ENCODE results near the gene SBDS. TPM values are rescaled to one million over a fixed set of nuclear protein-coding genes. Genes with fewer than 3 reads are reported as not detected.
"Not testable (repeated sequence)": the region's sequence is repeated elsewhere in the genome, so short reads cannot be mapped to it uniquely, and the experiment has no call there.

SBDS gene
- total RNA-seq, 4 donors from 2014 or later: 32.4 to 123 (median 95.8) TPM

DNA sequence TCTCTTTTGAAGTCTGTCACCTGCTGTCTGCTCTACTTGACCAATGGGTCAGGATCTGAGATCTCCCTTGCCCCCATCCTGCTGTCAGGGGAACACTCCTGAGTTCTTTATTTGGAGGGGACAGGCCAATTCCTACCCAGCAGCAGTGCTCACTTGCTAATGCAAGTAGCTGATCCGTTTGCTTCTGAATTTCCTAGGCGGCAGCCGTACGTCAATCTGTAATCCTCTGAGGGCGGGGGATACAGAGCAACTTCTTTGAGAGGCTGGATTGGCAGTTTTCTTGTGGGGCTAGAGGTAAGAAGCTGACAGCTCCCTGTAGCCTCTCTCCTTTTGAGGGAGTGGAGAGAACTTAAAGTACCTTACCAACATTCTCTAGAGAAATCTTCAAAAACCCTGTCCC is 37.9 kb upstream of the SBDS start:
- in situ Hi-C loops (cut with MboI; ENCODE audit: low pct_ligation_motif_present in 1 of 4, low pct_unique_long_range_greater_than_20kb in 1 of 4, low sequenced_read_pairs in 3 of 4): loop anchor here in 1 of 4 donors (25.0 kb wide), 1 partner anchor 279 kb away; no protein-coding TSS in a partner anchor
- intact Hi-C loops (cut with DNase I; ENCODE audit: low total_unique reads): no loop called here
- 98 to 100% methylated on average over 1 to 5 of the region's 5 CpGs for WGBS, 2 donors (ENCODE audit: low coverage in 1 of 2)
- H3K27me3 ChIP-seq: no peaks in the 10 kb centered on the region
- no peaks in the 10 kb centered on the region for H3K9me3 ChIP-seq
- no peak for DNase-seq
- no peak overlapping the region for H3K4me3 ChIP-seq
- no peak overlapping the region for H3K27ac ChIP-seq
- TF ChIP-seq EP300 (IDR thresholded peaks at IDR 0.05; ENCODE audit: low read depth) (no peak), POLR2A (IDR thresholded peaks at IDR 0.05) (no peak)
- no peaks in the 10 kb centered on the region for H3K4me1 ChIP-seq
- H3K36me3 ChIP-seq: peaks cover 0 to 9% (median 3%) of the 10 kb centered on the region in 4 donors

DNA sequence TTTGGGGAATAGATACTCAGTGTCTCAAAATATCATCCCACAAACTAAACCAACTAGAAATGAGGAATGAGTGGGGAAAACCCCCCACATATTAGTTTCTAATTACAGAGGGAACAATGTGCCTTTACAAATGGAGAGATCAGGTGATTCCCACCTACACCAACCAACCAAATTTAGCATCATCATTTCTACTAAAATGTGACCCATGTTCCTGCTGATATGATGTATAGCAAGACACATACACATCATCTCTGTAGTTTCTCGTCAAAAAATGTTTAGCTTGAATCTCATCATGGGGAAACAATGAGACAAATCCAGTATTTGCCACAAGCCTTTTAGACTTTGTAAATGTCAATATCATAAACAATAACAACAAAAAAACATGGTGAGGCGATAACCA is 36.3 kb upstream of the SBDS start:
- H3K9me3 ChIP-seq; H3K27me3 ChIP-seq; H3K27ac ChIP-seq; intact Hi-C loops (cut with DNase I; ENCODE audit: low total_unique reads); DNase-seq; H3K4me1 ChIP-seq; H3K36me3 ChIP-seq; H3K4me3 ChIP-seq: not testable (repeated sequence)
- in situ Hi-C loops (cut with MboI; ENCODE audit: low pct_ligation_motif_present in 1 of 4, low pct_unique_long_range_greater_than_20kb in 1 of 4, low sequenced_read_pairs in 3 of 4): loop anchor here in 1 of 4 donors (25.0 kb wide), 1 partner anchor 281 kb away; no protein-coding TSS in a partner anchor
- 80% methylated on average over 2 of the region's 2 CpGs; no CpG with 5 or more reads in 1 of the 2 donors for WGBS, 2 donors (ENCODE audit: low coverage in 1 of 2)

DNA sequence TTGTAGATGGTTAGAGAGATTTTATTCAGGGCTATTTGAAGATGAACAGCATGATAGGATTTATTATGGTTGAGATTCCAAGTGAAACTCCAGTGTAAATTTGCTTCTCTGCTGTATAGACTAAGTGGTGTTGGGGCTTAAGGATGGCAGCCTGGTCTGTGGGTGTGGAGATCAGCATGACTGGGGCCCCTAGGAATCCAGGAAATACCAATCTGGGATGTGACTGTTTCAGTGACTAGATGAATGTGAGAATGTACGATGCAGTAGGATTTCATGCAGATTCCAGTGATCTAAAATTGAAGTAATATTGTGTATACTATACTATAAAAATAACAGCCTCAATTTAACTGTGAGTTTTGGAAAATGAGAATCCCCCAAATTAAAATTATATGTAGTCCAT is 30.1 kb upstream of the SBDS start:
- H3K27ac ChIP-seq; H3K27me3 ChIP-seq; H3K4me1 ChIP-seq; intact Hi-C loops (cut with DNase I; ENCODE audit: low total_unique reads); H3K9me3 ChIP-seq; DNase-seq; H3K4me3 ChIP-seq: not testable (repeated sequence)
- in situ Hi-C loops (cut with MboI; ENCODE audit: low pct_ligation_motif_present in 1 of 4, low pct_unique_long_range_greater_than_20kb in 1 of 4, low sequenced_read_pairs in 3 of 4): loop anchor here in 1 of 4 donors (25.0 kb wide), 1 partner anchor 287 kb away; no protein-coding TSS in a partner anchor
- 69 to 80% methylated on average over 1 of the region's 1 CpG for WGBS, 2 donors (ENCODE audit: low coverage in 1 of 2)
- peaks cover 0 to 35% (median 8%) of the 10 kb centered on the region in 4 donors for H3K36me3 ChIP-seq

DNA sequence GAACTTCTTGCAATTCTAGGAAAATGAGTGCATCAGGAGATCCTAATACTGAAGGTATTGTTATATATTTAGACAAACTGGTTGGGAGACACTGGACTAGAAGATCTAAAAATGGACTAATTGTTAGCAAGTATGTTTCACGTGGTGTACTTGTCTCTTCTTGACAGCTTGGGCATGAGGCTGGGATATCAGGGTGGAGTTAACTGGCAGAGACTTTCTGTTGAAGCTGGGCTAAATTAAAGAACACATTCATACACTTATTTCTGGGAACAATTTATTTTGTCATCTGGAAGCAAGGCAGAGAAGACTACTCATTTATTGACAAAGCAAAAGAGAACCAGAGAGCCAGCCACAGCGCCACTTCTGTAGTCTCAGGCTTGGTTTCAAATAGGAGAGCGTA is 27.1 kb upstream of the SBDS start:
- in situ Hi-C loops (cut with MboI; ENCODE audit: low pct_ligation_motif_present in 1 of 4, low pct_unique_long_range_greater_than_20kb in 1 of 4, low sequenced_read_pairs in 3 of 4): no loop called here
- intact Hi-C loops (cut with DNase I; ENCODE audit: low total_unique reads): no loop called here
- no peak overlapping the region for H3K4me3 ChIP-seq
- WGBS, 2 donors (ENCODE audit: low coverage in 1 of 2): 67 to 90% methylated on average over 1 to 3 of the region's 3 CpGs
- H3K36me3 ChIP-seq: peaks cover 0 to 39% (median 12%) of the 10 kb centered on the region in 4 donors
- TF ChIP-seq, protein P1, sequence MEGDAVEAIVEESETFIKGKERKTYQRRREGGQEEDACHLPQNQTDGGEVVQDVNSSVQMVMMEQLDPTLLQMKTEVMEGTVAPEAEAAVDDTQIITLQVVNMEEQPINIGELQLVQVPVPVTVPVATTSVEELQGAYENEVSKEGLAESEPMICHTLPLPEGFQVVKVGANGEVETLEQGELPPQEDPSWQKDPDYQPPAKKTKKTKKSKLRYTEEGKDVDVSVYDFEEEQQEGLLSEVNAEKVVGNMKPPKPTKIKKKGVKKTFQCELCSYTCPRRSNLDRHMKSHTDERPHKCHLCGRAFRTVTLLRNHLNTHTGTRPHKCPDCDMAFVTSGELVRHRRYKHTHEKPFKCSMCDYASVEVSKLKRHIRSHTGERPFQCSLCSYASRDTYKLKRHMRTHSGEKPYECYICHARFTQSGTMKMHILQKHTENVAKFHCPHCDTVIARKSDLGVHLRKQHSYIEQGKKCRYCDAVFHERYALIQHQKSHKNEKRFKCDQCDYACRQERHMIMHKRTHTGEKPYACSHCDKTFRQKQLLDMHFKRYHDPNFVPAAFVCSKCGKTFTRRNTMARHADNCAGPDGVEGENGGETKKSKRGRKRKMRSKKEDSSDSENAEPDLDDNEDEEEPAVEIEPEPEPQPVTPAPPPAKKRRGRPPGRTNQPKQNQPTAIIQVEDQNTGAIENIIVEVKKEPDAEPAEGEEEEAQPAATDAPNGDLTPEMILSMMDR (IDR thresholded peaks at IDR 0.05): no peak
- TF ChIP-seq EP300 (IDR thresholded peaks at IDR 0.05; ENCODE audit: low read depth): no peak
- no peak for TF ChIP-seq POLR2AphosphoS5 (IDR thresholded peaks at IDR 0.05)
- no peak for TF ChIP-seq POLR2A (IDR thresholded peaks at IDR 0.05)
- no peak overlapping the region for H3K27ac ChIP-seq
- no peaks in the 10 kb centered on the region for H3K4me1 ChIP-seq
- no peak for DNase-seq
- no peaks in the 10 kb centered on the region for H3K9me3 ChIP-seq
- no peaks in the 10 kb centered on the region for H3K27me3 ChIP-seq

DNA sequence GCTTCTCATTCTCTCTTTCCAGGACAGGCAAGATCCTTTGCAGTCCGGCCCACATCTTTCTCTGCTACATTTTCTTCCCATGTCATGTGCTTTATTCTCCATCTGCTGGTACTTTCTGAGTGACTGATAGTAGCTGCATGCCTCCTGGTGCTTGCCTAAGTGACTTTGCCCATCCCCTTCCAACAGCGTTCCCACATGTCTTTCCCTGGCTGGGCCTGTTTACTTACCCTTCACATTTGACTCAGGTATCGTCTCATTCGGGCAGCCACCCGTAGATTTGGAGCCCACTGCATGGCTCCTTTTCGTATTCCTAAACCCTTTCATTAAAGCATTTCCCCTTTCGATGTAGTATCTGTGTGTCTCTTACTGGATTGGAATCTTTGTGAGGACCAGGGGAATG is 25.9 kb upstream of the SBDS start:
- Histone ChIP-seq H3K9me3 (no peaks in the 10 kb centered on the region), H3K36me3 (peaks cover 0 to 39% (median 12%) of the 10 kb centered on the region in 4 donors), H3K27ac (no peak overlapping the region), H3K4me1 (no peaks in the 10 kb centered on the region), H3K27me3 (no peaks in the 10 kb centered on the region), H3K4me3 (no peak overlapping the region)
- TF ChIP-seq, protein P1 (IDR thresholded peaks at IDR 0.05): no peak
- TF ChIP-seq POLR2AphosphoS5 (IDR thresholded peaks at IDR 0.05) (no peak), EP300 (IDR thresholded peaks at IDR 0.05; ENCODE audit: low read depth) (no peak), POLR2A (IDR thresholded peaks at IDR 0.05) (no peak)
- intact Hi-C loops (cut with DNase I; ENCODE audit: low total_unique reads): no loop called here
- WGBS, 2 donors (ENCODE audit: low coverage in 1 of 2): 85 to 88% methylated on average over 7 of the region's 7 CpGs
- DNase-seq: no peak
- in situ Hi-C loops (cut with MboI; ENCODE audit: low pct_ligation_motif_present in 1 of 4, low pct_unique_long_range_greater_than_20kb in 1 of 4, low sequenced_read_pairs in 3 of 4): no loop called here
